GM12878 (cell line): ENCODE measurements around the gene LUZP2. TPM values are rescaled to one million over a fixed set of nuclear protein-coding genes. Genes with fewer than 3 reads are reported as not detected.

Experiments used
- ATAC-seq: fragments of 200-7000 bp; cut with Tn5 transposase; 3 replicates; pipeline ENCODE4 v1.9.1; 2020; ENCODE audit warnings: mild to moderate bottlenecking, moderate library complexity
- BruUV-seq: library from RNA; stranded (reverse); fragments of 400-500 nt; replicated peaks from 2 replicates; lab custom pipeline; 2021; lab: Mats Ljungman, UMichigan
- CTCF ChIA-PET: fragments of 300-600 bp; sonication (Branson Sonifier 250); formaldehyde crosslinking; extraction: SDS; loops from one replicate; lab custom pipeline; 2021; ENCODE audit warnings: inconsistent platforms; lab: Yijun Ruan, JAX
- POLR2A ChIA-PET: fragments of 350-600 bp; formaldehyde crosslinking; extraction: SDS; loops from one replicate; lab custom pipeline; 2021; ENCODE audit warnings: inconsistent platforms; lab: Charles Lee
- RAD21 ChIA-PET: fragments of 300-600 bp; sonication (Branson Sonifier 250); formaldehyde crosslinking; loops from one replicate; lab custom pipeline; 2023; ENCODE audit warnings: antibody characterized with exemption; ENCODE audit not compliant: unreplicated experiment; lab: Charles Lee
- SMC1A ChIA-PET: fragments of 300-600 bp; sonication (Branson Sonifier 250); formaldehyde crosslinking; loops from one replicate; lab custom pipeline; 2023; ENCODE audit not compliant: unreplicated experiment, uncharacterized antibody; lab: Charles Lee
- DNase-seq: peaks from one replicate; pipeline ENCODE4 v3.0.0-alpha.2; 2011; ENCODE audit warnings: low read depth, low spot score
- FAIRE-seq: peaks from 3 replicates; lab custom pipeline; 2011; peaks lifted over from hg19 to GRCh38; lab: Jason Lieb, UNC
- H2AFZ ChIP-seq: 2 replicates; pipeline ENCODE4 v1.6.0; 2011; ENCODE audit warnings: low read depth, low read length, control low read depth; ENCODE audit not compliant: control insufficient read depth
- H3K27ac ChIP-seq: 2 replicates; pipeline ENCODE4 v1.5.1; 2011; ENCODE audit warnings: control low read depth; ENCODE audit not compliant: control insufficient read depth, insufficient read depth
- H3K27me3 ChIP-seq, 2 experiments: replicated peaks in 1 of 2; 2 replicates each; pipeline versions ENCODE4 v1.6.0 to v1.6.1; 2011; ENCODE audit warnings: low read length in 1 of 2; ENCODE audit not compliant: control insufficient read depth in 2 of 2, insufficient read depth in 2 of 2
- H3K36me3 ChIP-seq, 2 experiments: 2 replicates each; pipeline ENCODE4 v1.5.1; 2011; ENCODE audit warnings: low read length in 1 of 2; ENCODE audit not compliant: control insufficient read depth in 2 of 2, insufficient read depth in 2 of 2
- H3K4me1 ChIP-seq: 2 replicates; pipeline ENCODE4 v1.6.1; 2011; ENCODE audit warnings: mild to moderate bottlenecking, low read length, moderate library complexity, mixed read lengths; ENCODE audit not compliant: control insufficient read depth, insufficient read depth
- H3K4me2 ChIP-seq: 2 replicates; pipeline ENCODE4 v1.6.0; 2011; ENCODE audit warnings: control low read depth; ENCODE audit not compliant: control insufficient read depth, insufficient read depth
- H3K4me3 ChIP-seq: fragments of 200-600 bp; sonication (generic); 2 replicates; pipeline ENCODE4 v1.5.1; 2016
- H3K79me2 ChIP-seq: 2 replicates; pipeline ENCODE4 v1.6.0; 2011; ENCODE audit warnings: low read length; ENCODE audit not compliant: control insufficient read depth, insufficient read depth
- H3K9ac ChIP-seq: 2 replicates; pipeline ENCODE4 v1.8.0; 2011; ENCODE audit warnings: low read length, control low read depth, mixed read lengths; ENCODE audit not compliant: control insufficient read depth, insufficient read depth
- H3K9me3 ChIP-seq: replicated peaks from 3 replicates; pipeline ENCODE4 v1.5.1; 2011; ENCODE audit warnings: mild to moderate bottlenecking, low read length; ENCODE audit not compliant: control insufficient read depth, insufficient read depth
- H4K20me1 ChIP-seq: 2 replicates; pipeline ENCODE4 v1.6.0; 2011; ENCODE audit not compliant: control insufficient read depth, insufficient read depth
- ASH2L ChIP-seq: fragments of 300-600, 200-600 bp; sonication (generic); IDR thresholded peaks from 2 replicates; pipeline ENCODE4 v1.6.1; 2017; ENCODE audit warnings: low read depth, mild to moderate bottlenecking, borderline replicate concordance
- CHD4 ChIP-seq: fragments of 200-600 bp; sonication (generic); IDR thresholded peaks from 2 replicates; pipeline ENCODE4 v1.6.1; 2016; ENCODE audit warnings: mild to moderate bottlenecking
- DPF2 ChIP-seq: fragments of 450-650 bp; IDR thresholded peaks from 2 replicates; pipeline ENCODE4 v1.6.1; 2017; ENCODE audit warnings: mild to moderate bottlenecking
- HCFC1 ChIP-seq: fragments of 150-350 bp; IDR thresholded peaks from 2 replicates; pipeline ENCODE4 v1.6.1; 2014; ENCODE audit warnings: low read length
- NRF1 ChIP-seq: conservative IDR thresholded peaks from 2 replicates; pipeline ENCODE4 v1.6.1; 2011; ENCODE audit warnings: mild to moderate bottlenecking, low read depth, low read length, improper control_type of control experiment
- SMC3 ChIP-seq: IDR thresholded peaks from 2 replicates; pipeline ENCODE4 v1.6.1; 2011; ENCODE audit warnings: low read length, improper control_type of control experiment, borderline replicate concordance
- SP1 ChIP-seq: IDR thresholded peaks from one replicate; pipeline ENCODE4 v1.6.1; 2011; ENCODE audit warnings: low read depth, low read length
- SUZ12 ChIP-seq: fragments of 200-600 bp; sonication (generic); IDR thresholded peaks from one replicate; pipeline ENCODE4 v1.6.1; 2018; ENCODE audit warnings: antibody characterized with exemption, mild to moderate bottlenecking; ENCODE audit not compliant: unreplicated experiment
- ZNF622 ChIP-seq: fragments of 450-650 bp; IDR thresholded peaks from 2 replicates; pipeline ENCODE4 v1.6.1; 2017; ENCODE audit warnings: mild to moderate bottlenecking, inconsistent platforms
- WGBS: methylation state at CpG from one replicate; pipeline ENCODE4 v1.1.6; 2016; ENCODE audit warnings: low lambda C conversion rate; ENCODE audit not compliant: insufficient replicate concordance, insufficient coverage; ENCODE audit errors: missing lambda C conversion rate; 5-methylcytosine and 5-hydroxymethylcytosine counted together
- in situ Hi-C: fragments of 300-500 bp; cut with MboI; formaldehyde crosslinking; loops from 9 replicates; pipeline ENCODE4 v1.14.3; 2018; ENCODE audit warnings: mixed read lengths
- intact Hi-C: fragments of 100-400 bp; cut with micrococcal nuclease; formaldehyde crosslinking; loops from one replicate; pipeline ENCODE4 v1.14.2; 2022; ENCODE audit not compliant: unreplicated experiment
- polyA plus RNA-seq, 11 experiments: library from polyadenylated mRNA; depleted of rRNA in 4 of 11; unstranded in 6 of 11; stranded (reverse) in 5 of 11; fragments of >200 nt; fragmentation: Nextera tagmentation in 4 of 11; fragmentation: Illumina TruSeq in 1 of 11; extraction: Ambion mirVana in 4 of 11; extraction: Trizol in 1 of 11; gene quantifications; 1 replicate in 1 of 11; 2 replicates in 10 of 11; pipeline versions ENCODE4 v1.2.1 to v1.2.3, GENCODE V29; 2011 to 2016; ENCODE audit warnings: inconsistent platforms in 2 of 11, missing spikeins in 2 of 11, low read depth in 1 of 11
- total RNA-seq, 4 experiments: library from RNA; depleted of rRNA in 3 of 4; stranded (reverse); fragments of >200 nt in 3 of 4; fragmentation: Illumina TruSeq in 1 of 4; extraction: Trizol in 1 of 4; gene quantifications; 2 replicates each; pipeline versions ENCODE4 v1.2.1 to v1.2.3, GENCODE V29; 2013 to 2021
- TF ChIP-seq, protein P1 (sequence below): fragments of 450-650 bp; formaldehyde crosslinking; IDR thresholded peaks from 2 replicates; pipeline ENCODE4 v1.4.0; 2022; ENCODE audit warnings: mild to moderate bottlenecking, moderate library complexity
- TF ChIP-seq, protein P2 (sequence below): IDR thresholded peaks from 2 replicates; pipeline ENCODE4 v1.6.1; 2012; ENCODE audit warnings: low read depth, low read length, improper control_type of control experiment

The LUZP2 gene
- total and polyA plus RNA-seq, 10 of the 15 experiments (the other 5 are each of a cell fraction or from before 2014, with no cell fraction given): not detected

DNA sequence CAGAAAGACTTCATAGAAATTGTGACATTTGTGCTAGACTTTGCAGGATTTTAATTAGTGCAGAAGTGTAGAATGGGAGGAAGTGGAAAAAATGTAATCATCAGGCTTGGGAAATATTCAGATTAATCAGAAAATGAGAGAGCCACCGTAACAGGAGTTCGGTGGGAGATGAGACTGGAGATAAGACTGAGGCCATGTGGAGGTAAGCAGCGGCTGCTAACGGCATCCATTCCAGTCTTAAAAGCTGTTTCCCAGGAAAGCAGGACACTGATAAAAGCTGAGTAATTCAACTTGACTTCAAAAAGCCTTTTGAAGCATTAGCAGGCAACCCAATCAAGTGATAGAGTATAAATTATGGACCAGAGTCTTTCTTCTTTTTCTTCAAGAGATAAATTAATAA is 369.9 kb downstream of the LUZP2 start:
- Histone ChIP-seq H3K27me3 (no peaks in the 10 kb centered on the region), H3K27ac (no peak overlapping the region), H3K9ac (no peak overlapping the region), H3K4me3 (no peak overlapping the region), H3K4me2 (no peak overlapping the region), H3K79me2 (no peaks in the 10 kb centered on the region), H3K36me3 (no peaks in the 10 kb centered on the region), H2AFZ (no peak overlapping the region), H3K9me3 (no peaks in the 10 kb centered on the region), H3K4me1 (no peaks in the 10 kb centered on the region), H4K20me1 (no peaks in the 10 kb centered on the region)
- RAD21 ChIA-PET: no interaction called here
- in situ Hi-C loops: no loop called here
- ATAC-seq (no peak), FAIRE-seq (no peak), DNase-seq (no peak)
- BruUV-seq: no TSS peak
- intact Hi-C loops: no loop called here
- POLR2A ChIA-PET: no interaction called here
- SMC1A ChIA-PET: no interaction called here
- CTCF ChIA-PET: no interaction called here
- TF ChIP-seq ASH2L (no peak), ZNF622 (no peak)
- 37% methylated on average over 4 of the region's 4 CpGs for WGBS

- BruUV-seq: no TSS peak
- POLR2A ChIA-PET: no interaction called here
- Histone ChIP-seq H3K79me2 (no peaks in the 10 kb centered on the region), H3K27ac (no peak overlapping the region), H3K9me3 (no peaks in the 10 kb centered on the region), H4K20me1 (no peaks in the 10 kb centered on the region), H3K27me3 (no peaks in the 10 kb centered on the region), H3K4me2 (no peak overlapping the region), H3K4me1 (no peaks in the 10 kb centered on the region), H3K36me3 (no peaks in the 10 kb centered on the region), H3K4me3 (no peak overlapping the region), H2AFZ (no peak overlapping the region), H3K9ac (no peak overlapping the region)
- SMC1A ChIA-PET: interaction anchor here (1.1 kb wide), 1 partner anchor 48 kb away, joined by 3 read pairs; no protein-coding TSS in a partner anchor
- WGBS: 18% methylated on average over 1 of the region's 1 CpG
- in situ Hi-C loops (no loop called here), intact Hi-C loops (no loop called here)
- RAD21 ChIA-PET: no interaction called here
- TF ChIP-seq NRF1: no peak
- TF ChIP-seq SUZ12: no peak
- TF ChIP-seq, protein P1, sequence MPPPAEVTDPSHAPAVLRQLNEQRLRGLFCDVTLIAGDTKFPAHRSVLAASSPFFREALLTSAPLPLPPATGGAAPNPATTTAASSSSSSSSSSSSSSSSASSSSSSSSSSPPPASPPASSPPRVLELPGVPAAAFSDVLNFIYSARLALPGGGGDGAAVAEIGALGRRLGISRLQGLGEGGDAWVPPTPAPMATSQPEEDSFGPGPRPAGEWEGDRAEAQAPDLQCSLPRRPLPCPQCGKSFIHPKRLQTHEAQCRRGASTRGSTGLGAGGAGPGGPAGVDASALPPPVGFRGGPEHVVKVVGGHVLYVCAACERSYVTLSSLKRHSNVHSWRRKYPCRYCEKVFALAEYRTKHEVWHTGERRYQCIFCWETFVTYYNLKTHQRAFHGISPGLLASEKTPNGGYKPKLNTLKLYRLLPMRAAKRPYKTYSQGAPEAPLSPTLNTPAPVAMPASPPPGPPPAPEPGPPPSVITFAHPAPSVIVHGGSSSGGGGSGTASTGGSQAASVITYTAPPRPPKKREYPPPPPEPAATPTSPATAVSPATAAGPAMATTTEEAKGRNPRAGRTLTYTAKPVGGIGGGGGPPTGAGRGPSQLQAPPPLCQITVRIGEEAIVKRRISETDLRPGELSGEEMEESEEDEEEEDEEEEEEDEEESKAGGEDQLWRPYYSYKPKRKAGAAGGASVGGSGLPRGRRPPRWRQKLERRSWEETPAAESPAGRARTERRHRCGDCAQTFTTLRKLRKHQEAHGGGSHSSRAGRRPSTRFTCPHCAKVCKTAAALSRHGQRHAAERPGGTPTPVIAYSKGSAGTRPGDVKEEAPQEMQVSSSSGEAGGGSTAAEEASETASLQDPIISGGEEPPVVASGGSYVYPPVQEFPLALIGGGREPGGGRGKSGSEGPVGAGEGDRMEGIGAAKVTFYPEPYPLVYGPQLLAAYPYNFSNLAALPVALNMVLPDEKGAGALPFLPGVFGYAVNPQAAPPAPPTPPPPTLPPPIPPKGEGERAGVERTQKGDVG: no peak
- TF ChIP-seq SP1: no peak
- no peak for TF ChIP-seq CHD4
- TF ChIP-seq, protein P2, sequence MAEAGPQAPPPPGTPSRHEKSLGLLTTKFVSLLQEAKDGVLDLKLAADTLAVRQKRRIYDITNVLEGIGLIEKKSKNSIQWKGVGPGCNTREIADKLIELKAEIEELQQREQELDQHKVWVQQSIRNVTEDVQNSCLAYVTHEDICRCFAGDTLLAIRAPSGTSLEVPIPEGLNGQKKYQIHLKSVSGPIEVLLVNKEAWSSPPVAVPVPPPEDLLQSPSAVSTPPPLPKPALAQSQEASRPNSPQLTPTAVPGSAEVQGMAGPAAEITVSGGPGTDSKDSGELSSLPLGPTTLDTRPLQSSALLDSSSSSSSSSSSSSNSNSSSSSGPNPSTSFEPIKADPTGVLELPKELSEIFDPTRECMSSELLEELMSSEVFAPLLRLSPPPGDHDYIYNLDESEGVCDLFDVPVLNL: no peak
- TF ChIP-seq DPF2: no peak
- no peak for TF ChIP-seq HCFC1
- TF ChIP-seq SMC3: no peak
- DNase-seq (no peak), ATAC-seq (no peak), FAIRE-seq (no peak)
- CTCF ChIA-PET: interaction anchor here (0.8 to 1.2 kb wide), 2 partner anchors 9 kb away, joined by 3 to 4 read pairs; no protein-coding TSS in a partner anchor
Observed at GRCh38 chr11:24870048-24870447, 373.2 kb downstream of the LUZP2 start.
